HL-60 (cell line): Measurements from ENCODE around the gene ARFGAP1.

Experiments
- GABPA ChIP-seq: IDR thresholded peaks from 2 replicates; pipeline ENCODE4 v1.6.1; 2012; ENCODE audit warnings: low read depth
- POLR2AphosphoS5 ChIP-seq: IDR thresholded peaks from 2 replicates; pipeline ENCODE4 v1.6.1; 2012; ENCODE audit warnings: low read depth
- SPI1 ChIP-seq: IDR thresholded peaks from 2 replicates; pipeline ENCODE4 v1.6.1; 2012; ENCODE audit warnings: low read depth, mild to moderate bottlenecking, borderline replicate concordance
- TF ChIP-seq, protein P1 (sequence below): IDR thresholded peaks from one replicate; pipeline ENCODE4 v1.5.1; 2011; ENCODE audit warnings: low read length, control low read depth, inconsistent platforms; ENCODE audit not compliant: insufficient read depth
- TF ChIP-seq, protein P2 (sequence below): IDR thresholded peaks from 2 replicates; pipeline ENCODE4 v1.6.1; 2012; ENCODE audit warnings: low read depth; ENCODE audit not compliant: insufficient replicate concordance

DNA sequence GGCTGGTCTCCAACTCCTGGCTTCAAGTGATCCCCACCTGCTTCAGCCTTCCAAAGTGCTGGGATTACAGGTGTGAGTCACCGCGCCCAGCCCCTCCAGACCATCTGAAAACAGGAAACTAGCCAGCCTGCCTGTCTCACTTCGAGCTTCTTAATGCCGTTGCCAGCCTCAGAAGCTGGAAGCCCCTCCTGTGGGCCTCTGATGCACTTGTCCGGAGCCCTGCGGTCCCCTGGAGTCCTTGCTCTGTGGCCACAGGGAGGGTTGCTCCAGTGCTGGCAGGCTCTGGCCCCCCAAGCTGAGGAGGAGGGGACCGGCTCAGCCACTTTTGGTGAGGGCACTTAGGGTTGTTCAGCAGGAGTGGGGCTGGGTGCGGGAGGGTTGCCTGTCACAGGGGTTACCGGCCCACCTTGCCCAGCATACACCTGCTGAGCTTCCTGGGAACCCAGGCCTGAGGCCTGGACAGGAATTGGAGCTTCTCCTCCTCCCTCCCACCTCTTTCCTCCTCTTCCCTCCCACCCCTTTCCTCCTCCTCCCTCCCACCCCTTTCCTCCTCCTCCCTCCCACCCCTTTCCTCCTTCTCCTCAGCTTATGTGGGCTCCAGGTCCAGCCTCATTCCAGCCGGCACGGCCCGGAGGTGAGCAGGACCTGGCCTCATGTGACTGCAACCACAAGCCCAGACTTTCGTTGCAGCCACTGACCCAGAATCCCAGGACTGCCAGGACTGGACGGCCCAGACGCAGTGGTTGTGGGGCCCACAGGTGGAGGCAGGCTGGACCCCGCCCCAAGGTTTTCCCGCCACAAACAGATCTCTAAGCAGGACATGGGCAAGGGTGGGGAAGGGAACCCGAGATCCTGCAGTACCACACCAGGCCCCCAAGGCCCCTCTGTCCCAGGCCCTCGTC lies 46.3 kb upstream of the ARFGAP1 start:
- TF ChIP-seq, protein P1, sequence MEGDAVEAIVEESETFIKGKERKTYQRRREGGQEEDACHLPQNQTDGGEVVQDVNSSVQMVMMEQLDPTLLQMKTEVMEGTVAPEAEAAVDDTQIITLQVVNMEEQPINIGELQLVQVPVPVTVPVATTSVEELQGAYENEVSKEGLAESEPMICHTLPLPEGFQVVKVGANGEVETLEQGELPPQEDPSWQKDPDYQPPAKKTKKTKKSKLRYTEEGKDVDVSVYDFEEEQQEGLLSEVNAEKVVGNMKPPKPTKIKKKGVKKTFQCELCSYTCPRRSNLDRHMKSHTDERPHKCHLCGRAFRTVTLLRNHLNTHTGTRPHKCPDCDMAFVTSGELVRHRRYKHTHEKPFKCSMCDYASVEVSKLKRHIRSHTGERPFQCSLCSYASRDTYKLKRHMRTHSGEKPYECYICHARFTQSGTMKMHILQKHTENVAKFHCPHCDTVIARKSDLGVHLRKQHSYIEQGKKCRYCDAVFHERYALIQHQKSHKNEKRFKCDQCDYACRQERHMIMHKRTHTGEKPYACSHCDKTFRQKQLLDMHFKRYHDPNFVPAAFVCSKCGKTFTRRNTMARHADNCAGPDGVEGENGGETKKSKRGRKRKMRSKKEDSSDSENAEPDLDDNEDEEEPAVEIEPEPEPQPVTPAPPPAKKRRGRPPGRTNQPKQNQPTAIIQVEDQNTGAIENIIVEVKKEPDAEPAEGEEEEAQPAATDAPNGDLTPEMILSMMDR: no peak
- TF ChIP-seq GABPA: no peak
- TF ChIP-seq POLR2AphosphoS5: no peak
- TF ChIP-seq, protein P2, sequence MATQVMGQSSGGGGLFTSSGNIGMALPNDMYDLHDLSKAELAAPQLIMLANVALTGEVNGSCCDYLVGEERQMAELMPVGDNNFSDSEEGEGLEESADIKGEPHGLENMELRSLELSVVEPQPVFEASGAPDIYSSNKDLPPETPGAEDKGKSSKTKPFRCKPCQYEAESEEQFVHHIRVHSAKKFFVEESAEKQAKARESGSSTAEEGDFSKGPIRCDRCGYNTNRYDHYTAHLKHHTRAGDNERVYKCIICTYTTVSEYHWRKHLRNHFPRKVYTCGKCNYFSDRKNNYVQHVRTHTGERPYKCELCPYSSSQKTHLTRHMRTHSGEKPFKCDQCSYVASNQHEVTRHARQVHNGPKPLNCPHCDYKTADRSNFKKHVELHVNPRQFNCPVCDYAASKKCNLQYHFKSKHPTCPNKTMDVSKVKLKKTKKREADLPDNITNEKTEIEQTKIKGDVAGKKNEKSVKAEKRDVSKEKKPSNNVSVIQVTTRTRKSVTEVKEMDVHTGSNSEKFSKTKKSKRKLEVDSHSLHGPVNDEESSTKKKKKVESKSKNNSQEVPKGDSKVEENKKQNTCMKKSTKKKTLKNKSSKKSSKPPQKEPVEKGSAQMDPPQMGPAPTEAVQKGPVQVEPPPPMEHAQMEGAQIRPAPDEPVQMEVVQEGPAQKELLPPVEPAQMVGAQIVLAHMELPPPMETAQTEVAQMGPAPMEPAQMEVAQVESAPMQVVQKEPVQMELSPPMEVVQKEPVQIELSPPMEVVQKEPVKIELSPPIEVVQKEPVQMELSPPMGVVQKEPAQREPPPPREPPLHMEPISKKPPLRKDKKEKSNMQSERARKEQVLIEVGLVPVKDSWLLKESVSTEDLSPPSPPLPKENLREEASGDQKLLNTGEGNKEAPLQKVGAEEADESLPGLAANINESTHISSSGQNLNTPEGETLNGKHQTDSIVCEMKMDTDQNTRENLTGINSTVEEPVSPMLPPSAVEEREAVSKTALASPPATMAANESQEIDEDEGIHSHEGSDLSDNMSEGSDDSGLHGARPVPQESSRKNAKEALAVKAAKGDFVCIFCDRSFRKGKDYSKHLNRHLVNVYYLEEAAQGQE: no peak
- no peak for TF ChIP-seq SPI1
